ENCODE results near the gene SPACA4.
"Not testable (repeated sequence)": the region's sequence is repeated elsewhere in the genome, so short reads cannot be mapped to it uniquely, and the experiment has no call there.

Gene SPACA4

DNA sequence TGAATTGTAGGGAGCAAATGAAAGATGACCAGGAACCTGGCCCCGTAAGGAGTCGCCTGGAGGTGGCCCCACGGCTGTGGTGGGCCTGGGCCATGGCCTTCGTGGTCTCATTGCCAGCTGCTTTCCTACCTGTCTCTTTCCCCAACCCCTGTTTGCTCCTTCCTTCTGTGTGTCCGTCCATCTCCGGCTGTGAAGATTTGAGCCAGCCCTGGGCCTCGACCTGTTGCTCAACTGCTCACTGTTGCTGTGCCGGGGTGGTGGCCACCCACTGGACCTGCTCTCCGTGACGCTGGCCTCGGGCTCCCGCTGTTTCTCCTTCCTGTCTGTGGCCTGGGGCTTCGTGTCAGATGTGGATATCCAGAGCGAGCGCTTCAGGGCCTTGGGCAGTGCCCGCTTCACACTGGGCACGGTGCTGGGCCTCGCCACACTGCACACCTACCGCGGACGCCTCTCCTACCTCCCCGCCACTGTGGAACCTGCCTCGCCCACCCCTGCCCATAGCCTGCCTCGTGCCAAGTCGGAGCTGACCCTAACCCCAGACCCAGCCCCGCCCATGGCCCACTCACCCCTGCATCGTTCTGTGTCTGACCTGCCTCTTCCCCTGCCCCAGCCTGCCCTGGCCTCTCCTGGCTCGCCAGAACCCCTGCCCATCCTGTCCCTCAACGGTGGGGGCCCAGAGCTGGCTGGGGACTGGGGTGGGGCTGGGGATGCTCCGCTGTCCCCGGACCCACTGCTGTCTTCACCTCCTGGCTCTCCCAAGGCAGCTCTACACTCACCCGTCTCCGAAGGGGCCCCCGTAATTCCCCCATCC is 22.1 kb downstream of the SPACA4 start:
- Mint-ChIP-seq H3K4me3 (no peak overlapping the region), H3K27me3 (ENCODE audit: low read depth, poor library complexity) (no peaks in the 10 kb centered on the region), H3K9me3 (no peaks in the 10 kb centered on the region), H3K4me1 (peaks cover 74% of the 10 kb centered on the region), H3K27ac (no peak overlapping the region), H3K36me3 (ENCODE audit: low read depth) (no peaks in the 10 kb centered on the region)
- no peak for DNase-seq
- TF ChIP-seq, protein P1, sequence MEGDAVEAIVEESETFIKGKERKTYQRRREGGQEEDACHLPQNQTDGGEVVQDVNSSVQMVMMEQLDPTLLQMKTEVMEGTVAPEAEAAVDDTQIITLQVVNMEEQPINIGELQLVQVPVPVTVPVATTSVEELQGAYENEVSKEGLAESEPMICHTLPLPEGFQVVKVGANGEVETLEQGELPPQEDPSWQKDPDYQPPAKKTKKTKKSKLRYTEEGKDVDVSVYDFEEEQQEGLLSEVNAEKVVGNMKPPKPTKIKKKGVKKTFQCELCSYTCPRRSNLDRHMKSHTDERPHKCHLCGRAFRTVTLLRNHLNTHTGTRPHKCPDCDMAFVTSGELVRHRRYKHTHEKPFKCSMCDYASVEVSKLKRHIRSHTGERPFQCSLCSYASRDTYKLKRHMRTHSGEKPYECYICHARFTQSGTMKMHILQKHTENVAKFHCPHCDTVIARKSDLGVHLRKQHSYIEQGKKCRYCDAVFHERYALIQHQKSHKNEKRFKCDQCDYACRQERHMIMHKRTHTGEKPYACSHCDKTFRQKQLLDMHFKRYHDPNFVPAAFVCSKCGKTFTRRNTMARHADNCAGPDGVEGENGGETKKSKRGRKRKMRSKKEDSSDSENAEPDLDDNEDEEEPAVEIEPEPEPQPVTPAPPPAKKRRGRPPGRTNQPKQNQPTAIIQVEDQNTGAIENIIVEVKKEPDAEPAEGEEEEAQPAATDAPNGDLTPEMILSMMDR (IDR thresholded peaks at IDR 0.05): no peak

DNA sequence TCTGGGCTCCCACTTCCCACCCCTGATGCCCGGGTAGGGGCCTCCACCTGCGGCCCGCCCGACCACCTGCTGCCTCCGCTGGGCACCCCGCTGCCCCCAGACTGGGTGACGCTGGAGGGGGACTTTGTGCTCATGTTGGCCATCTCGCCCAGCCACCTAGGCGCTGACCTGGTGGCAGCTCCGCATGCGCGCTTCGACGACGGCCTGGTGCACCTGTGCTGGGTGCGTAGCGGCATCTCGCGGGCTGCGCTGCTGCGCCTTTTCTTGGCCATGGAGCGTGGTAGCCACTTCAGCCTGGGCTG is 22.7 kb downstream of the SPACA4 start:
- Mint-ChIP-seq H3K4me3 (no peak overlapping the region), H3K27ac (no peak overlapping the region), H3K9me3 (no peaks in the 10 kb centered on the region), H3K36me3 (ENCODE audit: low read depth) (no peaks in the 10 kb centered on the region), H3K4me1 (peaks cover 76% of the 10 kb centered on the region), H3K27me3 (ENCODE audit: low read depth, poor library complexity) (no peaks in the 10 kb centered on the region)
- DNase-seq: no peak
- TF ChIP-seq, protein P1 (IDR thresholded peaks at IDR 0.05): no peak

DNA sequence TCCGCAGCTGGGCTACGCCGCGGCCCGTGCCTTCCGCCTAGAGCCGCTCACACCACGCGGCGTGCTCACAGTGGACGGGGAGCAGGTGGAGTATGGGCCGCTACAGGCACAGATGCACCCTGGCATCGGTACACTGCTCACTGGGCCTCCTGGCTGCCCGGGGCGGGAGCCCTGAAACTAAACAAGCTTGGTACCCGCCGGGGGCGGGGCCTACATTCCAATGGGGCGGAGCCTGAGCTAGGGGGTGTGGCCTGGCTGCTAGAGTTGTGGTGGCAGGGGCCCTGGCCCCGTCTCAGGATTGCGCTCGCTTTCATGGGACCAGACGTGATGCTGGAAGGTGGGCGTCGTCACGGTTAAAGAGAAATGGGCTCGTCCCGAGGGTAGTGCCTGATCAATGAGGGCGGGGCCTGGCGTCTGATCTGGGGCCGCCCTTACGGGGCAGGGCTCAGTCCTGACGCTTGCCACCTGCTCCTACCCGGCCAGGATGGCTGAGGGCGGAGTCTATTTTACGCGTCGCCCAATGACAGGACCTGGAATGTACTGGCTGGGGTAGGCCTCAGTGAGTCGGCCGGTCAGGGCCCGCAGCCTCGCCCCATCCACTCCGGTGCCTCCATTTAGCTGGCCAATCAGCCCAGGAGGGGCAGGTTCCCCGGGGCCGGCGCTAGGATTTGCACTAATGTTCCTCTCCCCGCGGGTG is 23.2 kb downstream of the SPACA4 start:
- Mint-ChIP-seq H3K9me3 (no peaks in the 10 kb centered on the region), H3K4me1 (peaks cover 76% of the 10 kb centered on the region), H3K27ac (no peak overlapping the region), H3K36me3 (ENCODE audit: low read depth) (no peaks in the 10 kb centered on the region), H3K27me3 (ENCODE audit: low read depth, poor library complexity) (no peaks in the 10 kb centered on the region), H3K4me3 (peak overlapping the region; percentile 38)
- TF ChIP-seq, protein P1 (IDR thresholded peaks at IDR 0.05): no peak
- DNase-seq: peak; percentile 75

DNA sequence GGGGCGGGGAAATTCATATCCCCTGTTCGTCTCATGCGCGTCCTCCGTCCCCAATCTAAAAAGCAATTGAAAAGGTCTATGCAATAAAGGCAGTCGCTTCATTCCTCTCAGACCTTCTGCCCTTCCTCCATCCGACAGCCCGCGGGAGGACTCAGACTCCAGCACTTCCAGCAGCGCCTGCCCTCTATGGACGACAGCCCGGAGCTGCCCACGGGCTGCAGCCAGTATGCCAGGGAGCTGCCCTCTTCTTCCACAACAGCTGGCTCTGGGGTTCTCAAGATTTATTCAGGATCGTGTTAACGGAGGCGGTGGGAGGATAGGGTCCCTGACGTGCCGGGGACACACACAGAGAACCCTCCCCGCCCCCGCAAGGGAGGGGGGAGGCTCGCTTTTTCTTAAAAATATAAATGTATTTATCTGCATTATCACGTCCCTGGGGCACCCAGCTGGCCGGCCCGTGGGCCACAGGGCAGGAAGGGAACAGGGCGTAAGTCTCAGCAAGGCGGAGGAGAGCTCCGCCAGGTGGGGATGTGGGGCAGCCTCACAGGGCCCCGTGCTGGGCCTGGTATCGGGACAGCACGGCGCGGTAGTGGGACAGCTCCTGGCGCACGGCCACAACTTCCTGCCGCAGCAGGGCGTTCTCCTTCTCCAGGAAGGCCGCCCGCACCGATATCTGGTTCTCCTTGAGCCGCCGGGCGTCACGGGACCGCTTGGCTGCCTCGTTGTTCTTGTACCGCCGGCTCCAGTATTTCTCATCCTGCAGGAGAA is 23.9 kb downstream of the SPACA4 start:
- peak overlapping the region; percentile 38 for H3K4me3 Mint-ChIP-seq
- H3K4me1 Mint-ChIP-seq: peaks cover 73% of the 10 kb centered on the region
- H3K27ac Mint-ChIP-seq: no peak overlapping the region
- no peak for DNase-seq
- H3K27me3 Mint-ChIP-seq (ENCODE audit: low read depth, poor library complexity): no peaks in the 10 kb centered on the region
- TF ChIP-seq, protein P1 (IDR thresholded peaks at IDR 0.05): no peak
- no peaks in the 10 kb centered on the region for H3K9me3 Mint-ChIP-seq
- H3K36me3 Mint-ChIP-seq (ENCODE audit: low read depth): no peaks in the 10 kb centered on the region

DNA sequence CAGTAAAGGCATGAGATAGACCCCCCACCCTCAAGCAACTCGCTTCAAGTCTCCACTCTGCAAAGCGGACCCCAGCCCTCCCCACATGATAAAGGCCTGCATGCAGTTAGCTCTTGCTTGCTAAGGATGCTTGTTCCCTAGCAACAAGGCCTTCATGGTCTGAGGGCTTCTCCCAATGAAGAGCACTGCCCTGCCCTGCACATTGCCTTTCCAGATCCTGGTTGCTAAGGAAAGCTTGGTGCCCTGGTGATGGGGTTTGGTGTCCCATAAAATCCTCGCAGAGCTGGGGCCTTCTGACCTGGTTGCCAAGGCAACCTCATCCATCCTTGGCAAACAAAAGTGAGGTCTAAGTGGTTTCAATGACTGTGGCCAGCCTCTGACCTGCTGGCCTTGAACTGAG is 24.7 kb downstream of the SPACA4 start:
- Mint-ChIP-seq H3K27me3 (ENCODE audit: low read depth, poor library complexity) (no peaks in the 10 kb centered on the region), H3K9me3 (no peaks in the 10 kb centered on the region), H3K4me1 (peaks cover 76% of the 10 kb centered on the region), H3K36me3 (ENCODE audit: low read depth) (no peaks in the 10 kb centered on the region), H3K27ac (no peak overlapping the region), H3K4me3 (no peak overlapping the region)
- no peak for DNase-seq
- TF ChIP-seq, protein P1 (IDR thresholded peaks at IDR 0.05): no peak

DNA sequence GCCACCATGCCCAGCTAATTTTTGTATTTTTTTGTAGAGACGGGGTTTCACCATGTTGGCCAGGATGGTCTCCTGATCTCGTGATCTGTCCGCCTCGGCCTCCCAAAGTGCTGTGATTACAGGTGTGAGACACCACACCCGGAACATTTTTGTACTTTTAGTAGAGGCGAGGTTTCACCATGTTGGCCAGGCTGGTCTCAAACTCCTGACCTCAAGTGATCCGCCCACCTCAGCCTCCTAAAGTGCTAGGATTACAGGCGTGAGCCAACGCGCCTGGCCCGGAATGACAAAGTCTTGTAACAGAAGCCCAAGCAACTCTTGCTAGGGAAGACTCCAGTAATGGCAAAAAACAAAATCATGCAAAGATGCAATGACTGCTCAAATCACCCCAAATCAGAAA is 25.7 kb downstream of the SPACA4 start:
- not testable (repeated sequence) for H3K36me3 Mint-ChIP-seq (ENCODE audit: low read depth); DNase-seq; H3K9me3 Mint-ChIP-seq; H3K27me3 Mint-ChIP-seq (ENCODE audit: low read depth, poor library complexity)
- H3K4me1 Mint-ChIP-seq: peaks cover 73% of the 10 kb centered on the region
- H3K4me3 Mint-ChIP-seq: peak overlapping the region; percentile 39
- H3K27ac Mint-ChIP-seq: peak overlapping the region; percentile 46
